Dedifferentiated amniotic fluid mesenchymal stem cell (primary cell): ENCODE results near the gene UBE2F.

Experiments
- DNase-seq: peaks from one replicate; pipeline ENCODE4 v3.0.0-alpha.2; 2016; ENCODE audit errors: extremely low spot score

Gene UBE2F

DNA sequence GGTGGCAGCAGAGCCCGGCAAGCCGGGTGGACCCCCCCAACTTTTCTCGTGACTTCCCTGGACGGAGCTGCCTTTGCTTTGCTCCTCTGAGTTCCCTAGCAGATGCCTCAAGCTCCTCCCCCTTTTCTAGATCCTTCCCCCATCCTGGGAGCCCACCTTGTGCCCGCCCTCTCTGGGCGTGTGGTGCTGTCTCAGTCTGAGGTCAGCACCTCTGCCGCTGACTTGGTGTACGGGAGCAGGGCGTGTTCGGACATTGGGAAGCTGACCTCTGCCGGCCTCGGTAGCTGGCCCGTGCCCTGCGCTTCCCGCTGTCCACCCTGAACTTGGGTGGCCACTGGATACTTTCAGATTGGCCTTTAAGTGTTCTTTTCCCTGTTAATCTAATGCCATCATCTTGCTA is 113.7 kb downstream of the UBE2F start:
- DNase-seq = no peak

- DNase-seq = no peak
Measured at GRCh38 chr2:238081150-238081549, 114.3 kb downstream of the UBE2F start.

DNA sequence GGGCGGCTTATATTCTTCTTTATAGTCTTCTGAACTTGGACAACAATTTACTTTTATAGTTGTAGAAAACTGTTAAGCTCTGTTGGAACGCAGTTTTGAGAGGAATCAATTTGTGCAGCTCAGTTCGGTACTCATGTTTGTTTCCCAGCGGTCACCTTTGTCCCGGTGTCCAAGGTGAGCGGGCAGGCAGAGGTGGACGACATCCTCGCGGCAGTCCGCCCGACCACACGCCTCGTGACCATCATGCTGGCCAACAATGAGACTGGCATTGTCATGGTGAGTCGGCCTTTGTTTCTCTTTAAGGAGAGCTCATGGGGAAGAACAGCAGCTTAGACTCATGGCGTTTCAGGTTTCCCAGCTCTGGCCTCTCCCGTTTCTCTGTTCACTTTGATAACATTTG is 114.7 kb downstream of the UBE2F start:
- DNase-seq = no peak

DNA sequence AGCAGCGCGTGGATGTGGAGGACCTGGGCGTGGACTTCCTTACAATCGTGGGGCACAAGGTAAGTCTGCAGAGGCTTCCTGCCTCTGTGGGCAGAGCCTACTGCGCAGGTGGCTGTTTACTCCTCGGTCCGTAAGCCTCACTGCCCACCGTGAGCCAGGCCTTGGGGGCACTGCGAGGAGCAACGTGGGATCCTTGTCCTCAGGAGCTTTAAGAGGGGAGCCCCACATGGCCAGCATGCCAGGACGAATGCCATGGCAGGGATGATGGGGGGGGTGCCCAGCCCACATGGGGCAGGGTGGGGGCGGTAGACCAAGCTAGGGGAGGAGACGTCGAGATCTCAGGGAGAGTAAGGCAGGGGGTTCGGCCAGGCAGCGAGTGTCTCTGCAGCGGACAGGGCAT is 115.3 kb downstream of the UBE2F start:
- DNase-seq = no peak

GRCh38 chr2:238082827-238083226 is 116.0 kb downstream of the UBE2F start:
- no peak for DNase-seq

- DNase-seq = no peak
Measured at GRCh38 chr2:238083919-238084318, 117.1 kb downstream of the UBE2F start.

GRCh38 chr2:238084761-238085160 is 117.9 kb downstream of the UBE2F start:
- no peak for DNase-seq

- DNase-seq = no peak
Measured at GRCh38 chr2:238085899-238086298, 119.1 kb downstream of the UBE2F start.

- no peak for DNase-seq
Measured at GRCh38 chr2:238087211-238087610, 120.4 kb downstream of the UBE2F start.

- DNase-seq = no peak
Measured at GRCh38 chr2:238090887-238091286, 124.1 kb downstream of the UBE2F start.

DNA sequence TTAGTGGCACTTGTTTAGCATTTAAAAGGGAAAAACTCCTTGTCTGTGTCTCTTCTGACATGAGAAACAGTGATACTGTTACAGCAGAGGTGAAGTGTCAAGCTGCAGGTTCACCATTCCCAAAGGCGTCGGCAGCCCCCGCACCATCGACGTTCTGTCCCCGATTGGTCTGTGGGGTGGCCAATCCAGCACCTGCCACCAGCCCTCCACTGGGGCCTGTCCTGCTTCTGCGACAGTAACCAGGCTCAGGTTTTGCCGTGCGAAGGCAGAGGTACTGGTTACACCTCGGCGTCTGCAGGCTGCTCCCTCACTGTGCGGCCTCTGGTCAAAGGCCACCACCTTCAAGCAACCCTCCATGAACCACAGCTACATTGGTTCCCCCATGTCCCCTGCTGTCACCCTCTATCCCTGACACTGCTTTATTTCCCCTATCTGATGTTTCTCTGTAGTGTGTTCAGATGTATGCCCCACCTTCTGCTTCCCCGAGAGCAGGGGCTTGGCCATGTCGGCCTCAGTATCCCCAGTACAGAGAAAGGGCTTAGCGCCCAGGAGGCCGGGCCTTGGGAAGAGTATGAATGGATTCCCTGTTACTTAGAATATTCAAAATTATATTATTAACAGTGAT is 124.7 kb downstream of the UBE2F start:
- DNase-seq = no peak
